CD14-positive monocyte (primary cell): ENCODE results near the gene MTARC1. TPM values are rescaled to one million over a fixed set of nuclear protein-coding genes. Genes with fewer than 3 reads are reported as not detected.

Source experiments
- DNase-seq, 3 donors: peaks; one replicate each; pipeline ENCODE4 v3.0.0-alpha.2; 2011 to 2022
- H2AFZ ChIP-seq: 2 replicates; pipeline ENCODE4 v1.6.0; 2012; ENCODE audit warnings: mild to moderate bottlenecking, low read depth, low read length, inconsistent platforms; ENCODE audit not compliant: insufficient read depth, poor library complexity, severe bottlenecking
- H3K27ac ChIP-seq, 2 donors: 1 replicate in 1 of 2; 2 replicates in 1 of 2; pipeline ENCODE4 v1.5.1; 2012 to 2013; ENCODE audit warnings: low read length in 2 of 2, control low read depth in 1 of 2, inconsistent platforms in 1 of 2, low read depth in 1 of 2, mild to moderate bottlenecking in 1 of 2
- H3K27me3 ChIP-seq, 2 donors: one replicate each; pipeline versions ENCODE4 v1.6.0 to v1.6.1; 2011 to 2013; ENCODE audit warnings: low read length in 2 of 2; ENCODE audit not compliant: control insufficient read depth in 2 of 2, insufficient read depth in 2 of 2
- H3K36me3 ChIP-seq, 2 donors: replicated peaks in 1 of 2; 1 replicate in 1 of 2; 2 replicates in 1 of 2; pipeline versions ENCODE4 v1.5.1 to v1.6.1; 2012 to 2013; ENCODE audit warnings: low read length in 2 of 2, control low read depth in 1 of 2, inconsistent platforms in 1 of 2, mild to moderate bottlenecking in 1 of 2; ENCODE audit not compliant: insufficient read depth in 2 of 2, control insufficient read depth in 1 of 2
- H3K4me1 ChIP-seq, 2 donors: 1 replicate in 1 of 2; 2 replicates in 1 of 2; pipeline versions ENCODE4 v1.5.1 to v1.6.1; 2012 to 2013; ENCODE audit warnings: low read length in 2 of 2, control low read depth in 1 of 2, inconsistent platforms in 1 of 2, mild to moderate bottlenecking in 1 of 2, moderate library complexity in 1 of 2; ENCODE audit not compliant: insufficient read depth in 2 of 2, control insufficient read depth in 1 of 2
- H3K4me2 ChIP-seq: replicated peaks from 2 replicates; pipeline ENCODE3; 2012; ENCODE audit warnings: low read length, moderate library complexity, mild to moderate bottlenecking; ENCODE audit not compliant: poor library complexity, severe bottlenecking; ENCODE audit errors: extremely low read depth
- H3K4me3 ChIP-seq, 3 experiments: fragments of 200-600 bp in 1 of 3; sonication (generic) in 1 of 3; replicated peaks in 1 of 3; 1 replicate in 2 of 3; 2 replicates in 1 of 3; pipeline ENCODE4 v1.5.1; 2011 to 2013; ENCODE audit warnings: low read length in 3 of 3, mild to moderate bottlenecking in 3 of 3, control low read depth in 2 of 3, low read depth in 2 of 3, inconsistent platforms in 1 of 3, moderate library complexity in 1 of 3
- H3K79me2 ChIP-seq: 2 replicates; pipeline ENCODE4 v1.6.0; 2012; ENCODE audit warnings: mild to moderate bottlenecking, control low read depth, inconsistent platforms, low read length, moderate library complexity; ENCODE audit not compliant: insufficient read depth
- H3K9ac ChIP-seq: 2 replicates; pipeline ENCODE4 v1.6.0; 2017; ENCODE audit warnings: low read length, mild to moderate bottlenecking; ENCODE audit not compliant: insufficient read depth, poor library complexity, severe bottlenecking
- H3K9me3 ChIP-seq, 2 donors: replicated peaks in 1 of 2; 1 replicate in 1 of 2; 2 replicates in 1 of 2; pipeline versions ENCODE4 v1.5.1 to v1.6.1; 2012 to 2013; ENCODE audit warnings: low read length in 2 of 2, control low read depth in 1 of 2; ENCODE audit not compliant: control insufficient read depth in 1 of 2, insufficient read depth in 1 of 2
- H4K20me1 ChIP-seq: 2 replicates; pipeline ENCODE4 v1.6.0; 2012; ENCODE audit warnings: mild to moderate bottlenecking, low read length, control low read depth, moderate library complexity; ENCODE audit not compliant: insufficient read depth
- H3K27ac Mint-ChIP-seq, 7 donors: one replicate each; pipeline ENCODE4 v1.8.0; 2020; ENCODE audit warnings: mild to moderate bottlenecking in 7 of 7, mixed read lengths in 7 of 7, moderate library complexity in 6 of 7, inconsistent platforms in 2 of 7
- H3K27me3 Mint-ChIP-seq, 3 donors: one replicate each; pipeline ENCODE4 v1.8.0; 2021 to 2022; ENCODE audit warnings: low read depth in 3 of 3, mild to moderate bottlenecking in 3 of 3, mixed read lengths in 3 of 3, moderate library complexity in 3 of 3, inconsistent platforms in 1 of 3
- H3K36me3 Mint-ChIP-seq, 2 donors: one replicate each; pipeline ENCODE4 v1.8.0; 2020; ENCODE audit warnings: mixed read lengths in 2 of 2, inconsistent platforms in 1 of 2, mild to moderate bottlenecking in 1 of 2
- H3K4me1 Mint-ChIP-seq: one replicate; pipeline ENCODE4 v1.8.0; 2020; ENCODE audit warnings: mild to moderate bottlenecking, mixed read lengths
- H3K4me3 Mint-ChIP-seq, 2 donors: one replicate each; pipeline ENCODE4 v1.8.0; 2020; ENCODE audit warnings: mild to moderate bottlenecking in 2 of 2, mixed read lengths in 2 of 2, moderate library complexity in 1 of 2
- H3K9me3 Mint-ChIP-seq, 7 donors: one replicate each; pipeline ENCODE4 v1.8.0; 2020 to 2022; ENCODE audit warnings: mixed read lengths in 7 of 7, mild to moderate bottlenecking in 6 of 7, moderate library complexity in 6 of 7, inconsistent platforms in 2 of 7
- CTCF ChIP-seq: fragments of 200-600 bp; IDR thresholded peaks from one replicate; pipeline ENCODE4 v1.8.0; 2022; ENCODE audit warnings: antibody characterized with exemption, mild to moderate bottlenecking
- WGBS: methylation state at CpG from one replicate; pipeline ENCODE4 v1.1.5; 2013; ENCODE audit warnings: missing lambda C conversion rate; ENCODE audit not compliant: insufficient coverage; 5-methylcytosine and 5-hydroxymethylcytosine counted together
- intact Hi-C, 2 donors: fragments of 100-400 bp; cut with micrococcal nuclease; formaldehyde crosslinking; loops; one replicate each; pipeline versions ENCODE4 v1.15.0 to v1.15.1; 2023
- polyA plus RNA-seq, 3 donors: library from polyadenylated mRNA; depleted of rRNA in 1 of 3; unstranded in 2 of 3; stranded (reverse) in 1 of 3; fragments of 300-500 nt in 2 of 3; fragments of >200 nt in 1 of 3; fragmentation: Illumina TruSeq in 2 of 3; gene quantifications; 1 replicate in 2 of 3; 2 replicates in 1 of 3; pipeline ENCODE4 v1.2.3, GENCODE V29; 2012 to 2021

The MTARC1 gene
- polyA plus RNA-seq, 3 donors, result 25.2 to 80.6 (median 70.9) TPM

DNA sequence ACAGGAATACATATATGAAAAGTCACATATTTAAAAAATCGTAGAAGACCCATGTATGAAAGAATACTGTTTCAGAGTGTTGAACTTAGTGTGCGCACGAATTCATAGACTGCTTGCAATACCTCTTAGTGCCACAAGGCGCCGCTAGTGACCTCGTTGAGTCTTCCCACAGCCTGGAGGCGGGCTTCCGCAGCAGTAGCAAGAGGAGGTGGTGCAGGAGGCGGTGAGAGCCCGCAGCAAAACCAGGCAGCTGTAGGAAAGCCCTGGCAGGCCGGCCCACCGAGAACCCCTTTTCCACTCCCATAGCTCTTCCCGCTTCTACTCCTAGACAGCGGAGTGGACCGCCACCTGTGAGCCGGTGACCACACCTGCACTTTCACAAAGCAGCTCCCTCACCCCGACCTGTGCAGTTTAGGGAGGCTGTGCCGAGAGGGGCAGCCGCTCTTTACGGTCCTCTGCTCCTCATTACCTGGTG, 23.5 kb downstream of the MTARC1 start:
- intact Hi-C loops, result loop anchor here (2.0 to 10.0 kb wide), 3 partner anchors 391 to 625 kb away; no protein-coding TSS in a partner anchor

GRCh38 chr1:220810963-220811362, 24.2 kb downstream of the MTARC1 start:
- no peak overlapping the region for H3K4me2 ChIP-seq
- intact Hi-C loops, result loop anchor here (2.0 to 10.0 kb wide), 3 partner anchors 390 to 624 kb away; no protein-coding TSS in a partner anchor
- H3K9ac ChIP-seq, result no peak overlapping the region
- H3K27ac Mint-ChIP-seq, result no peak overlapping the region
- no peaks in the 10 kb centered on the region for H3K79me2 ChIP-seq
- H3K4me1 Mint-ChIP-seq, result peaks cover 5% of the 10 kb centered on the region
- H4K20me1 ChIP-seq, result peaks cover 23% of the 10 kb centered on the region
- no peaks in the 10 kb centered on the region for H3K27me3 ChIP-seq
- DNase-seq, result no peak
- H3K36me3 Mint-ChIP-seq, result peaks cover 84 to 96% of the 10 kb centered on the region in 2 donors
- no peak for TF ChIP-seq CTCF
- no peaks in the 10 kb centered on the region for H3K4me1 ChIP-seq
- peaks cover 69 to 93% of the 10 kb centered on the region in 2 donors for H3K36me3 ChIP-seq
- H3K27me3 Mint-ChIP-seq, result peaks cover 0 to 2% (median 0%) of the 10 kb centered on the region in 3 donors
- H3K4me3 Mint-ChIP-seq, result no peak overlapping the region
- H3K9me3 Mint-ChIP-seq, result no peaks in the 10 kb centered on the region
- H3K4me3 ChIP-seq, result no peak overlapping the region
- no peaks in the 10 kb centered on the region for H3K9me3 ChIP-seq
- no peak overlapping the region for H2AFZ ChIP-seq
- WGBS, result 100% methylated on average over 1 of the region's 2 CpGs
- H3K27ac ChIP-seq, result no peak overlapping the region

More for the DNA sequence above, 23.5 kb downstream of the MTARC1 start:
- Mint-ChIP-seq H3K36me3 (peaks cover 82 to 93% of the 10 kb centered on the region in 2 donors), H3K4me1 (peaks cover 5% of the 10 kb centered on the region), H3K9me3 (no peaks in the 10 kb centered on the region), H3K4me3 (peak overlapping the region; percentile 21 to 41), H3K27me3 (peaks cover 0 to 2% (median 0%) of the 10 kb centered on the region in 3 donors), H3K27ac (peak overlapping the region in 1 of 7 donors; percentile 27)
- TF ChIP-seq CTCF, result peak; percentile 99
- H3K27me3 ChIP-seq, result no peaks in the 10 kb centered on the region
- H3K4me1 ChIP-seq, result no peaks in the 10 kb centered on the region
- no peaks in the 10 kb centered on the region for H3K79me2 ChIP-seq
- peak; percentile 58 to 72 (median 67) for DNase-seq
- H3K4me2 ChIP-seq, result peak overlapping the region; percentile 20
- H3K9ac ChIP-seq, result no peak overlapping the region
- H3K36me3 ChIP-seq, result peaks cover 67 to 93% of the 10 kb centered on the region in 2 donors
- H3K4me3 ChIP-seq, result no peak overlapping the region
- peaks cover 23% of the 10 kb centered on the region for H4K20me1 ChIP-seq
- WGBS, result 33% methylated on average over 12 of the region's 20 CpGs
- no peaks in the 10 kb centered on the region for H3K9me3 ChIP-seq
- H2AFZ ChIP-seq, result peak overlapping the region; percentile 25
- no peak overlapping the region for H3K27ac ChIP-seq
